GM06990 (cell line): ENCODE data around the gene DDO.

ENCODE experiments used
- DNase-seq: peaks from one replicate; pipeline ENCODE4 v3.0.0-alpha.2; 2011; ENCODE audit not compliant: insufficient read length; ENCODE audit errors: extremely low read depth
- H3K27me3 ChIP-seq: replicated peaks from 2 replicates; pipeline ENCODE4 v1.6.0; 2011; ENCODE audit warnings: low read length; ENCODE audit not compliant: control insufficient read depth, insufficient read depth
- H3K36me3 ChIP-seq: 2 replicates; pipeline ENCODE4 v1.5.1; 2011; ENCODE audit warnings: low read length; ENCODE audit not compliant: control insufficient read depth, insufficient read depth
- H3K4me3 ChIP-seq: replicated peaks from 2 replicates; pipeline ENCODE4 v1.5.1; 2011; ENCODE audit warnings: low read depth, mild to moderate bottlenecking, control low read depth, low read length
- CTCF ChIP-seq: IDR thresholded peaks from 2 replicates; pipeline ENCODE4 v1.5.1; 2011; ENCODE audit warnings: low read length, control low read depth, mild to moderate bottlenecking, inconsistent platforms; ENCODE audit not compliant: insufficient read depth, poor library complexity, severe bottlenecking

The DDO gene

DNA sequence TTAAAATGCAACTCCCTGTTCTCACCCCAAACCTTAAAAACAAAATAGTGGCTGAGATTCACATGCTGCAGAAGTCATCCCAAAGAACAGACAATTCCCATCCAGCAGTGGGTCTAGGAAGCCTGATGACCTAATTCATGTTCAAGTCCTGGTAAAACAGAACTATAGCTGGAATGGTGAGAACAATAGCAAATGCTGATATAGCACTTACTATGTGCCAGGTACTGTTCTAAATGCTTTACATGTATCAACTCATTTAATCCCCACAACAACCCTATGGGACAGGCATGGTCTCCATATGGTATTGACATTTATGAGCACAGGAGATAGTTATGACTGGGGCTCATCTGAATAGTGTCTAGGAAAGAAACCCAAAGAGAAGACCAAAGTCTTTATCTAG is 5.6 kb downstream of the DDO start:
- H3K27me3 ChIP-seq: no peaks in the 10 kb centered on the region
- no peak overlapping the region for H3K4me3 ChIP-seq
- no peak for TF ChIP-seq CTCF
- H3K36me3 ChIP-seq: no peaks in the 10 kb centered on the region
- DNase-seq: no peak

GRCh38 chr6:110408901-110409300 is 6.5 kb downstream of the DDO start:
- H3K36me3 ChIP-seq: no peaks in the 10 kb centered on the region
- H3K27me3 ChIP-seq: no peaks in the 10 kb centered on the region
- H3K4me3 ChIP-seq: no peak overlapping the region
- no peak for DNase-seq
- no peak for TF ChIP-seq CTCF

GRCh38 chr6:110404607-110405006 is 10.8 kb downstream of the DDO start:
- Histone ChIP-seq H3K27me3 (no peaks in the 10 kb centered on the region), H3K4me3 (no peak overlapping the region), H3K36me3 (no peaks in the 10 kb centered on the region)
- DNase-seq: no peak
- TF ChIP-seq CTCF: no peak

DNA sequence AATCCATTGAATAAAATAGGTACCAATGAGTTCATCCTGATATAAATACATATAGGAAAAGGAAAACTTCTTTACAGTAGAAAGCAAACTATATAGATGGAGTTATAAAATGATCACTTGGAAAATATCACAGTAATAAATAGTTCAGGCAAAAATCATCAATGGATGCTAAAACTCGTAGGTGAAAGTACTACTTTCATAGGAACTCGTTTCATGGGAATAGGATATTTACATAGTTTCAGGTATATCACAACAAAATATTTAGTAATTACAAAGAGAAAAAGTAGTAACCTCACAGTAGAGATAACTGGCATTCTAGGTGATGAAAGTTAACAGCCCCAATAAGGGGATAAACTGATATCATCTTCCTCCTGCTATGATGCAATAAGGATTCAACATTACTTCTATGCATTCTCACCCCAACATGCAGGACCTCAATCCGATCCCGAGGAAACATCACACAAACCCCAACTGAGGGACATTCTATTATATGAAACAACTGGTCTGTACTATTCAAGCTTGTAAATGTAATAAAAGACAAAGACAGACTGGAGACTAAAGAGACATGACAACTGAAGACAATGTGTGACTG is 13.7 kb downstream of the DDO start:
- H3K4me3 ChIP-seq: no peak overlapping the region

DNA sequence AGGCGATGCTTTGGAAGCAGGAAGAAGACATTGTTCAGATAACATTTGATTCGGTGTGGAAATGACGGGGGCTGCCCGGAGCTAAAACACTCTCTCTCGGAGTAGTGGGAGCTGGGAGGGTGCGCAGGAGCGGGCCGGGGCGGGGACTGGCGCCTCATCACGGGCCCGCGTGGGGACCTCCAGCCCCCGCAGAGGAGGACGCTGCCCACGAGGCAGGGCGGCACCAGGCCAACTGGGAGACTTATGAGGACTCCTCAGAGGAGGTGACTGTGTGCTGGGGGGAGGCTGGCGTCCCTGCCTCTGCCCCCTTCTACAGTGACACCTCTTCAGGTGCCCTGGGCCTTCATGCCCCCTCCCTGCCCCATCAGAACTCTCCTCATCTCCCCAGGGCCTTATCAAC is 15.2 kb downstream of the DDO start:
- no peak for DNase-seq
- H3K4me3 ChIP-seq: no peak overlapping the region
- H3K27me3 ChIP-seq: no peaks in the 10 kb centered on the region

More for the DNA sequence above, 13.7 kb downstream of the DDO start:
- TF ChIP-seq CTCF: no peak
- no peaks in the 10 kb centered on the region for H3K27me3 ChIP-seq
- no peaks in the 10 kb centered on the region for H3K36me3 ChIP-seq
- no peak for DNase-seq

More for the DNA sequence above, 15.2 kb downstream of the DDO start:
- no peaks in the 10 kb centered on the region for H3K36me3 ChIP-seq
- TF ChIP-seq CTCF: no peak
